ENCODE results near the gene CLCA2. TPM values are rescaled to one million over a fixed set of nuclear protein-coding genes. Genes with fewer than 3 reads are reported as not detected.

Gene CLCA2
- total and polyA plus RNA-seq, 7 donors: 0.01 TPM; not detected in 6

DNA sequence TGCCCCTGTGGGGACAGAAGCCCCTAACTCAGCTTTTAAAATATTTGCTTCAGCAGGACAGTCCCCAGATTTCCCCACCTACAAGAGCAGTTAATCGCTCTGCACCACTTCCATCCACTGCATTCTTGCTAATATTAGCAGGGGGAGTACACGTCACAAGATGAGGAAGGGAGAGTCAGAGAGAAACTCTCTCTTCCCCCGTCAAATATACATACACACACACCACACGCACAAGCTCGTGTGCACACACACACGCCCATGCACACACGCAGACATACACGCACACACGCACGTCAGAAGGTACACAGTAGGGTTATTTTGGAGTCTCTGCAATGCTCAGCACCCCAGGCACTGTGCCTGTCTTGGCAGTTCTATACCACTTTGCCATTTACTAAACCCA, 46.9 kb downstream of the CLCA2 start:
- TF ChIP-seq, protein P1, sequence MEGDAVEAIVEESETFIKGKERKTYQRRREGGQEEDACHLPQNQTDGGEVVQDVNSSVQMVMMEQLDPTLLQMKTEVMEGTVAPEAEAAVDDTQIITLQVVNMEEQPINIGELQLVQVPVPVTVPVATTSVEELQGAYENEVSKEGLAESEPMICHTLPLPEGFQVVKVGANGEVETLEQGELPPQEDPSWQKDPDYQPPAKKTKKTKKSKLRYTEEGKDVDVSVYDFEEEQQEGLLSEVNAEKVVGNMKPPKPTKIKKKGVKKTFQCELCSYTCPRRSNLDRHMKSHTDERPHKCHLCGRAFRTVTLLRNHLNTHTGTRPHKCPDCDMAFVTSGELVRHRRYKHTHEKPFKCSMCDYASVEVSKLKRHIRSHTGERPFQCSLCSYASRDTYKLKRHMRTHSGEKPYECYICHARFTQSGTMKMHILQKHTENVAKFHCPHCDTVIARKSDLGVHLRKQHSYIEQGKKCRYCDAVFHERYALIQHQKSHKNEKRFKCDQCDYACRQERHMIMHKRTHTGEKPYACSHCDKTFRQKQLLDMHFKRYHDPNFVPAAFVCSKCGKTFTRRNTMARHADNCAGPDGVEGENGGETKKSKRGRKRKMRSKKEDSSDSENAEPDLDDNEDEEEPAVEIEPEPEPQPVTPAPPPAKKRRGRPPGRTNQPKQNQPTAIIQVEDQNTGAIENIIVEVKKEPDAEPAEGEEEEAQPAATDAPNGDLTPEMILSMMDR (IDR thresholded peaks at IDR 0.05): no peak
- DNase-seq (no peak), ATAC-seq (no peak)
- Histone ChIP-seq H3K27ac (no peak overlapping the region), H3K4me3 (no peak overlapping the region), H3K27me3 (ENCODE audit: insufficient read depth in 3 of 3, low read length in 2 of 3) (no peaks in the 10 kb centered on the region), H3K4me1 (no peaks in the 10 kb centered on the region), H3K9me3 (no peaks in the 10 kb centered on the region), H3K36me3 (ENCODE audit: insufficient read depth in 1 of 2, low read depth in 1 of 2) (no peaks in the 10 kb centered on the region)
- intact Hi-C loops (cut with DNase I): loop anchor here (10.0 kb wide), 3 partner anchors 274 to 614 kb away; no protein-coding TSS in a partner anchor
- 88 to 90% (median 89%) methylated on average over 10 of the region's 10 CpGs for WGBS, 3 donors

DNA sequence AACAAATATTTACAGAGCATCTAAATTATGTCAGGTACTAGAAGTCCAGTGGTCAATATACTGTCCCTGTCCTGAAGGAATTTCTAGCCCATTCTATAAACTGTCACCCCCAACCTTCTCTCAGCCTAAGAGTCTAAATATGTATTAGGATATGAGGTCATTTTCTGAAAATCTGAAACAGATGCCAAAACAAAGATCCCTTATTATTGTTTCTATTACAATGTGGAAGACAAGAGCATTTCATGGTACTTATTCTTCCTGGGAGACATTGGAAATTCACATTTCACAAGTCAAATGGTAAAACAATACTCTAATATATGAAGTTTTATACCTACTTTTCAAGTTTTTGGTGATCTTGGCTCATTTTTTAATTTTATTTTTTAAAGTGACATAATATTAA, 47.3 kb downstream of the CLCA2 start:
- Histone ChIP-seq H3K4me1 (no peaks in the 10 kb centered on the region), H3K4me3 (no peak overlapping the region), H3K27ac (no peak overlapping the region), H3K36me3 (ENCODE audit: insufficient read depth in 1 of 2, low read depth in 1 of 2) (no peaks in the 10 kb centered on the region), H3K9me3 (no peaks in the 10 kb centered on the region), H3K27me3 (ENCODE audit: insufficient read depth in 3 of 3, low read length in 2 of 3) (no peaks in the 10 kb centered on the region)
- intact Hi-C loops (cut with DNase I): loop anchor here (10.0 kb wide), 3 partner anchors 274 to 614 kb away; no protein-coding TSS in a partner anchor
- no peak for DNase-seq
- ATAC-seq: no peak
- TF ChIP-seq, protein P1 (IDR thresholded peaks at IDR 0.05): no peak

DNA sequence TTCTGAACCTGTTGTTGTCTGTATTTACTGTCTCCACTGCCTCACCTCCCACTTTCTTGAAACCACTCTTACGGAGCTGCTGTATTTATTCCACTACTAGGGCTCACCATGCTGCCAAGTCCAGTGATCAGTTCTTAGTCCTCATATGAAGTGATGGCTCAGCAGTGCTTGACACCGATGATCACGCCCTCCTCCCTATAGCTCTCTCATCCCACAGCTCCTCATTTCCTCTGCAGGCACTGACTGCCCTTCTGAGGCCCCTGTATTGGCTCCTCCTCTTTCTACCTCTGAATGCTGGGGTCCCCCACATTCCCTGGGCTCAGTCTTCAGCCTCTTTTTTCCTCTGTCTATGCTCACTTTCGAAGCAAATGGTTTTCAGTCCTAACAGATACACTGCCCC, 48.2 kb downstream of the CLCA2 start:
- TF ChIP-seq, protein P1 (IDR thresholded peaks at IDR 0.05): no peak
- 58 to 62% (median 59%) methylated on average over 4 of the region's 4 CpGs for WGBS, 3 donors
- no peak for ATAC-seq
- intact Hi-C loops (cut with DNase I): loop anchor here (10.0 kb wide), 3 partner anchors 273 to 613 kb away; no protein-coding TSS in a partner anchor
- Histone ChIP-seq H3K27ac (no peak overlapping the region), H3K9me3 (no peaks in the 10 kb centered on the region), H3K27me3 (ENCODE audit: insufficient read depth in 3 of 3, low read length in 2 of 3) (no peaks in the 10 kb centered on the region), H3K36me3 (ENCODE audit: insufficient read depth in 1 of 2, low read depth in 1 of 2) (no peaks in the 10 kb centered on the region), H3K4me3 (no peak overlapping the region), H3K4me1 (no peaks in the 10 kb centered on the region)
- no peak for DNase-seq

- 70 to 86% (median 71%) methylated on average over 3 of the region's 3 CpGs for WGBS, 3 donors
- H3K4me1 ChIP-seq: no peaks in the 10 kb centered on the region
- ATAC-seq (no peak), DNase-seq (no peak)
- H3K36me3 ChIP-seq (ENCODE audit: insufficient read depth in 1 of 2, low read depth in 1 of 2): no peaks in the 10 kb centered on the region
- TF ChIP-seq, protein P1 (IDR thresholded peaks at IDR 0.05): no peak
- no peak overlapping the region for H3K4me3 ChIP-seq
- intact Hi-C loops (cut with DNase I): loop anchor here (10.0 kb wide), 3 partner anchors 272 to 612 kb away; no protein-coding TSS in a partner anchor
- no peak overlapping the region for H3K27ac ChIP-seq
- H3K27me3 ChIP-seq (ENCODE audit: insufficient read depth in 3 of 3, low read length in 2 of 3): no peaks in the 10 kb centered on the region
- H3K9me3 ChIP-seq: no peaks in the 10 kb centered on the region
Observed at GRCh38 chr1:86472767-86473166, 48.8 kb downstream of the CLCA2 start.

- TF ChIP-seq, protein P1 (IDR thresholded peaks at IDR 0.05): no peak
- Histone ChIP-seq H3K27ac (no peak overlapping the region), H3K4me3 (no peak overlapping the region), H3K36me3 (ENCODE audit: insufficient read depth in 1 of 2, low read depth in 1 of 2) (no peaks in the 10 kb centered on the region), H3K4me1 (no peaks in the 10 kb centered on the region), H3K9me3 (no peaks in the 10 kb centered on the region), H3K27me3 (ENCODE audit: insufficient read depth in 3 of 3, low read length in 2 of 3) (no peaks in the 10 kb centered on the region)
- ATAC-seq: no peak
- 80 to 85% (median 81%) methylated on average over 4 of the region's 4 CpGs for WGBS, 3 donors
- intact Hi-C loops (cut with DNase I): loop anchor here (5.0 to 10.0 kb wide), 4 partner anchors 210 to 608 kb away; no protein-coding TSS in a partner anchor
- DNase-seq: no peak
Observed at GRCh38 chr1:86477256-86477655, 53.3 kb downstream of the CLCA2 start.
